Endothelial cell of umbilical vein (primary cell): Measurements from ENCODE around the gene IFT57. TPM values are rescaled to one million over a fixed set of nuclear protein-coding genes. Genes with fewer than 3 reads are reported as not detected.

Source experiments
- BruUV-seq: library from RNA; stranded (reverse); fragments of 400-500 nt; replicated peaks from 2 replicates; lab custom pipeline; 2021; lab: Mats Ljungman, UMichigan
- CTCF ChIA-PET: fragments of 300-600, 350-600 bp; sonication (Branson Sonifier 250); formaldehyde crosslinking; loops from one replicate; lab custom pipeline; 2021; ENCODE audit warnings: antibody characterized with exemption, inconsistent platforms; lab: Charles Lee
- POLR2A ChIA-PET: fragments of 300-600, 350-600 bp; sonication (Branson Sonifier 250); formaldehyde crosslinking; loops from one replicate; lab custom pipeline; 2021; ENCODE audit warnings: antibody characterized with exemption, inconsistent platforms; lab: Charles Lee
- DNase-seq: peaks from one replicate; pipeline ENCODE4 v3.0.0-alpha.2; 2011; ENCODE audit warnings: low read depth, low spot score
- FAIRE-seq: peaks from 2 replicates; lab custom pipeline; 2011; peaks lifted over from hg19 to GRCh38; lab: Jason Lieb, UNC
- H2AFZ ChIP-seq: 2 replicates; pipeline ENCODE4 v1.6.0; 2012; ENCODE audit warnings: low read depth, low read length, control low read depth, inconsistent platforms
- H3K27ac ChIP-seq: 2 replicates; pipeline ENCODE4 v1.5.1; 2011; ENCODE audit warnings: low read depth, mild to moderate bottlenecking, control low read depth, low read length, moderate library complexity; ENCODE audit not compliant: insufficient read depth
- H3K27me3 ChIP-seq, 2 experiments: 2 replicates each; pipeline versions ENCODE4 v1.6.0 to v1.6.1; 2011; ENCODE audit warnings: low read length in 2 of 2, mixed read lengths in 1 of 2; ENCODE audit not compliant: control insufficient read depth in 2 of 2, insufficient read depth in 2 of 2
- H3K36me3 ChIP-seq, 2 experiments: 2 replicates in 1 of 2; 3 replicates in 1 of 2; pipeline ENCODE4 v1.5.1; 2011; ENCODE audit warnings: low read length in 2 of 2, mild to moderate bottlenecking in 1 of 2, moderate library complexity in 1 of 2; ENCODE audit not compliant: control insufficient read depth in 2 of 2, insufficient read depth in 2 of 2; ENCODE audit errors: extremely low read depth in 1 of 2
- H3K4me1 ChIP-seq: 3 replicates; pipeline ENCODE4 v1.5.1; 2011; ENCODE audit warnings: mild to moderate bottlenecking, low read length; ENCODE audit not compliant: control insufficient read depth, insufficient read depth; ENCODE audit errors: extremely low read depth
- H3K4me2 ChIP-seq: 2 replicates; pipeline ENCODE4 v1.6.1; 2011; ENCODE audit warnings: low read length, control low read depth, mixed read lengths; ENCODE audit not compliant: insufficient read depth
- H3K4me3 ChIP-seq, 3 experiments: fragments of 200-600 bp in 1 of 3; sonication (generic), shearing (Covaris generic) in 1 of 3; replicated peaks in 1 of 3; 2 replicates each; pipeline ENCODE4 v1.5.1; 2011 to 2016; ENCODE audit warnings: control low read depth in 3 of 3, low read length in 3 of 3, mild to moderate bottlenecking in 2 of 3, inconsistent platforms in 1 of 3, low read depth in 1 of 3, moderate library complexity in 1 of 3; ENCODE audit not compliant: insufficient read depth in 1 of 3
- H3K79me2 ChIP-seq: 2 replicates; pipeline ENCODE4 v1.6.0; 2012; ENCODE audit warnings: low read length, inconsistent platforms; ENCODE audit not compliant: control insufficient read depth, insufficient read depth
- H3K9ac ChIP-seq: replicated peaks from 2 replicates; pipeline ENCODE3; 2011; ENCODE audit warnings: low read length, control low read depth; ENCODE audit not compliant: insufficient read depth; ENCODE audit errors: extremely low read depth
- H3K9me1 ChIP-seq: replicated peaks from 3 replicates; pipeline ENCODE4 v1.6.0; 2011; ENCODE audit warnings: mild to moderate bottlenecking, low read length; ENCODE audit not compliant: control insufficient read depth, insufficient read depth; ENCODE audit errors: extremely low read depth
- H3K9me3 ChIP-seq: replicated peaks from 2 replicates; pipeline ENCODE4 v1.5.1; 2012; ENCODE audit warnings: low read length, inconsistent platforms; ENCODE audit not compliant: control insufficient read depth, insufficient read depth
- H4K20me1 ChIP-seq: replicated peaks from 2 replicates; pipeline ENCODE3; 2011; ENCODE audit warnings: mild to moderate bottlenecking, low read length; ENCODE audit not compliant: control insufficient read depth, insufficient read depth; ENCODE audit errors: extremely low read depth
- CTCF ChIP-seq, 2 donors: IDR thresholded peaks; 1 replicate in 1 of 2; 2 replicates in 1 of 2; pipeline ENCODE4 v1.5.1; 2011; ENCODE audit warnings: low read length in 2 of 2, mild to moderate bottlenecking in 2 of 2, moderate library complexity in 2 of 2, control low read depth in 1 of 2, inconsistent platforms in 1 of 2, low read depth in 1 of 2; ENCODE audit not compliant: insufficient read depth in 1 of 2; ENCODE audit errors: extremely low read depth in 1 of 2
- EZH2 ChIP-seq: IDR thresholded peaks from 2 replicates; pipeline ENCODE4 v1.6.1; 2012; ENCODE audit warnings: borderline replicate concordance, low read depth, mild to moderate bottlenecking, moderate library complexity, low read length, inconsistent platforms; ENCODE audit not compliant: severe bottlenecking
- FOS ChIP-seq: IDR thresholded peaks from 2 replicates; pipeline ENCODE4 v1.6.1; 2011; ENCODE audit warnings: mild to moderate bottlenecking, low read length, moderate library complexity, borderline replicate concordance; ENCODE audit not compliant: insufficient read depth
- GATA2 ChIP-seq: IDR thresholded peaks from 2 replicates; pipeline ENCODE4 v1.7.0; 2011; ENCODE audit warnings: low read depth, mild to moderate bottlenecking, moderate library complexity, mixed read lengths, low read length; ENCODE audit not compliant: insufficient read length, insufficient read depth
- JUN ChIP-seq: IDR thresholded peaks from 2 replicates; pipeline ENCODE4 v1.6.1; 2011; ENCODE audit warnings: borderline replicate concordance, low read depth; ENCODE audit not compliant: insufficient read length, insufficient read depth
- MAX ChIP-seq: IDR thresholded peaks from 2 replicates; pipeline ENCODE4 v1.6.1; 2011; ENCODE audit not compliant: insufficient read depth, insufficient read length
- MYC ChIP-seq: IDR thresholded peaks from one replicate; pipeline ENCODE4 v1.6.1; 2011; ENCODE audit warnings: mild to moderate bottlenecking, low read depth, low read length
- POLR2A ChIP-seq: IDR thresholded peaks from 2 replicates; pipeline ENCODE4 v1.6.1; 2012; ENCODE audit warnings: low read depth, mild to moderate bottlenecking, control low read depth, low read length
- POLR2AphosphoS5 ChIP-seq: IDR thresholded peaks from 2 replicates; pipeline ENCODE4 v1.6.1; 2012; ENCODE audit warnings: low read depth, mild to moderate bottlenecking, control low read depth, low read length, moderate library complexity; ENCODE audit not compliant: insufficient read depth
- dilution Hi-C: fragments of 300-500 bp; cut with MboI; formaldehyde crosslinking; loops from one replicate; pipeline ENCODE4 v1.15.0; 2019; ENCODE audit warnings: low sequenced_read_pairs; ENCODE audit not compliant: extremely low pct_ligation_motif_present
- intact Hi-C: fragments of 100-400 bp; cut with micrococcal nuclease; formaldehyde crosslinking; loops from one replicate; pipeline ENCODE4 v1.10.0; 2022
- polyA plus RNA-seq, 4 experiments: library from polyadenylated mRNA; depleted of rRNA in 3 of 4; stranded (reverse) in 3 of 4; unstranded in 1 of 4; fragments of >200 nt; gene quantifications; 2 replicates each; pipeline versions ENCODE4 v1.2.1 to v1.2.3, GENCODE V29; 2011 to 2012; ENCODE audit warnings: missing spikeins in 1 of 4
- total RNA-seq: library from RNA; stranded (reverse); gene quantifications from 2 replicates; pipeline ENCODE4 v1.2.3, GENCODE V29; 2021

IFT57 gene
- total and polyA plus RNA-seq, 2 donors (not counting 3 experiments of a cell fraction or from before 2014, with no cell fraction given), result 15.2 to 25.1 TPM

- POLR2A ChIA-PET, result no interaction called here
- intact Hi-C loops, result no loop called here
- no peak for TF ChIP-seq EZH2
- no peak for TF ChIP-seq FOS
- TF ChIP-seq POLR2A, result no peak
- no peak for TF ChIP-seq POLR2AphosphoS5
- no peak for TF ChIP-seq GATA2
- TF ChIP-seq MAX, result no peak
- TF ChIP-seq JUN, result no peak
- no peak for TF ChIP-seq MYC
- no peak for TF ChIP-seq CTCF (IDR thresholded peaks at IDR 0.05; ENCODE audit: extremely low read depth in 1 of 2, insufficient read depth in 1 of 2, low read depth in 1 of 2, low read length in 2 of 2)
- H3K4me3 ChIP-seq, result no peak overlapping the region
- H3K36me3 ChIP-seq, result no peaks in the 10 kb centered on the region
- H3K4me2 ChIP-seq, result no peak overlapping the region
- no peaks in the 10 kb centered on the region for H3K4me1 ChIP-seq
- H3K9me1 ChIP-seq, result no peaks in the 10 kb centered on the region
- H3K27ac ChIP-seq, result no peak overlapping the region
- H3K9me3 ChIP-seq, result no peaks in the 10 kb centered on the region
- no peak for FAIRE-seq
- no peak overlapping the region for H2AFZ ChIP-seq
- dilution Hi-C loops, result no loop called here
- BruUV-seq, result no TSS peak
- CTCF ChIA-PET, result no interaction called here
- H3K9ac ChIP-seq, result no peak overlapping the region
- H4K20me1 ChIP-seq, result no peaks in the 10 kb centered on the region
- peaks cover 0 to 1% of the 10 kb centered on the region in 2 experiments for H3K27me3 ChIP-seq
- DNase-seq, result no peak
- no peaks in the 10 kb centered on the region for H3K79me2 ChIP-seq
Measured at GRCh38 chr3:108234387-108234957, 12.2 kb upstream of the IFT57 start.
